ENCODE measurements around the gene PCSK4.

- TF ChIP-seq, protein P1, sequence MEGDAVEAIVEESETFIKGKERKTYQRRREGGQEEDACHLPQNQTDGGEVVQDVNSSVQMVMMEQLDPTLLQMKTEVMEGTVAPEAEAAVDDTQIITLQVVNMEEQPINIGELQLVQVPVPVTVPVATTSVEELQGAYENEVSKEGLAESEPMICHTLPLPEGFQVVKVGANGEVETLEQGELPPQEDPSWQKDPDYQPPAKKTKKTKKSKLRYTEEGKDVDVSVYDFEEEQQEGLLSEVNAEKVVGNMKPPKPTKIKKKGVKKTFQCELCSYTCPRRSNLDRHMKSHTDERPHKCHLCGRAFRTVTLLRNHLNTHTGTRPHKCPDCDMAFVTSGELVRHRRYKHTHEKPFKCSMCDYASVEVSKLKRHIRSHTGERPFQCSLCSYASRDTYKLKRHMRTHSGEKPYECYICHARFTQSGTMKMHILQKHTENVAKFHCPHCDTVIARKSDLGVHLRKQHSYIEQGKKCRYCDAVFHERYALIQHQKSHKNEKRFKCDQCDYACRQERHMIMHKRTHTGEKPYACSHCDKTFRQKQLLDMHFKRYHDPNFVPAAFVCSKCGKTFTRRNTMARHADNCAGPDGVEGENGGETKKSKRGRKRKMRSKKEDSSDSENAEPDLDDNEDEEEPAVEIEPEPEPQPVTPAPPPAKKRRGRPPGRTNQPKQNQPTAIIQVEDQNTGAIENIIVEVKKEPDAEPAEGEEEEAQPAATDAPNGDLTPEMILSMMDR (IDR thresholded peaks at IDR 0.05): no peak
- no peak for TF ChIP-seq POLR2A (IDR thresholded peaks at IDR 0.05)
- TF ChIP-seq EP300 (IDR thresholded peaks at IDR 0.05): no peak
Observed at GRCh38 chr19:1527650-1528309, 37.6 kb upstream of the PCSK4 start.
